AG04450 (cell line): Measurements from ENCODE around the gene TRIM73. TPM values are rescaled to one million over a fixed set of nuclear protein-coding genes. Genes with fewer than 3 reads are reported as not detected.
"Not testable (repeated sequence)": the region's sequence is repeated elsewhere in the genome, so short reads cannot be mapped to it uniquely, and the experiment has no call there.

Experiments used
- CTCF ChIA-PET: fragments of 300-600, 350-600 bp; formaldehyde crosslinking; extraction: SDS; loops from one replicate; lab custom pipeline; 2022; ENCODE audit warnings: antibody characterized with exemption, inconsistent platforms; lab: Charles Lee
- POLR2A ChIA-PET: fragments of 350-600 bp; formaldehyde crosslinking; extraction: SDS; loops from one replicate; lab custom pipeline; 2021; ENCODE audit warnings: antibody characterized with exemption, inconsistent platforms; lab: Yijun Ruan, JAX
- DNase-seq: peaks from one replicate; pipeline ENCODE4 v3.0.0-alpha.2; 2011; ENCODE audit warnings: low read depth, low spot score
- H3K27ac ChIP-seq: one replicate; pipeline ENCODE4 v1.5.1; 2012; ENCODE audit warnings: low read depth, low read length, control low read depth
- H3K27me3 ChIP-seq: one replicate; pipeline ENCODE4 v1.6.0; 2012; ENCODE audit warnings: low read length; ENCODE audit not compliant: control insufficient read depth, insufficient read depth
- H3K4me3 ChIP-seq: 2 replicates; pipeline ENCODE4 v1.5.1; 2011; ENCODE audit warnings: mild to moderate bottlenecking, low read depth, low read length, control low read depth
- H3K9me3 ChIP-seq: 2 replicates; pipeline ENCODE4 v1.5.1; 2012; ENCODE audit warnings: low read length; ENCODE audit not compliant: control insufficient read depth, insufficient read depth
- polyA plus RNA-seq: library from polyadenylated mRNA; depleted of rRNA; stranded (reverse); fragments of >200 nt; gene quantifications from 2 replicates; pipeline ENCODE4 v1.2.3, GENCODE V29; 2011

Gene TRIM73
- polyA plus RNA-seq, 1 experiment, result 0.15 TPM

- H3K27ac ChIP-seq, H3K9me3 ChIP-seq, POLR2A ChIA-PET, DNase-seq, H3K4me3 ChIP-seq, H3K27me3 ChIP-seq, CTCF ChIA-PET: not testable (repeated sequence)
Observed at GRCh38 chr7:75400575-75400974, 5.1 kb downstream of the TRIM73 start.

DNA sequence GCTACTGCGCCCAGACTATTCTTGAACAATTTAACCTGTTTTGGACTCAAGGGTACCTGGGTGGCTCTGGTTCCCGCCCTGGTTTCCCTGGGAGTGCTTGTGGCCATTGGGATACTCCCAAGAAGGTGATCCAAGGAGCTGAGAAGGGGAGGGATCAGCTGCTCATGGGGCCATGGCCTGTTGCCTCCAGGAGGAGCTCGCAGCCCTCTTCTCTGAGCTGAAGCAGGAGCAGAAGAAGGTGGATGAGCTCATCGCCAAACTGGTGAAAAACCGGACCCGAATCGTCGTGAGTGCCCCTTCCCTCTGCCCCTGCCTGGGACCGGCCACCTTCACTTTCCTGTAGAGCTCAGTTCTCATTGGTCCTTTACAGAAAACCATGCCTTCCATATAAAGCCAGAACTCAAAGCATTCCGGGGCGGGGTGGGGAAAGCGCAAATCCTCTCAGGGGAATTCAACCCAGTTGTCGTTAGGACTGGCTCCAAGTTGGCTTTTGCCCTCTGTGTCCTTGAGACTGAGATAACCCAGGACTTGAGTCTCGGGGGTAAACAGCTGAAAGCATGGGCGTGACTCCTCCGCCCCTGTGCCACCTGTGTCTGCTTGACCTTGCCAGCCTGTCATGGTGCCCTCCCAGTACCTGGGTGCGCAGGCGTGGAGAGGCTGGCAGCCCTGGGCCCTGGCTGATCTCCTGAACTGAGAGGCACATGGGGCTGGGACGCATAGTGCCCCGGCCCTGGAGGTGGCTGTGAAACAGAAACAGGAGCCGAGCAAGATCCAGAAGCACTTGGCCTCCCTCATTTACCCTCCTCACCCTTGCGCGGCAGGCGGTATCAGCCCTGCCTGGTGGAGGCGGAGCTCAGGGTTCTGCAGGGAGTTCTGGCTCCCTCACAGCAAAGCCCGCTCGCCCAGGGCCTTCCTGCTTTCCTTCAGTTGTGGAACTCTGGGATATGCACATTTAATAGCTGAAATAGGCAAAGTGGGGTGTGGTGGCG lies 8.3 kb downstream of the TRIM73 start:
- CTCF ChIA-PET, DNase-seq, H3K4me3 ChIP-seq, H3K27me3 ChIP-seq, H3K27ac ChIP-seq, H3K9me3 ChIP-seq, POLR2A ChIA-PET: not testable (repeated sequence)

DNA sequence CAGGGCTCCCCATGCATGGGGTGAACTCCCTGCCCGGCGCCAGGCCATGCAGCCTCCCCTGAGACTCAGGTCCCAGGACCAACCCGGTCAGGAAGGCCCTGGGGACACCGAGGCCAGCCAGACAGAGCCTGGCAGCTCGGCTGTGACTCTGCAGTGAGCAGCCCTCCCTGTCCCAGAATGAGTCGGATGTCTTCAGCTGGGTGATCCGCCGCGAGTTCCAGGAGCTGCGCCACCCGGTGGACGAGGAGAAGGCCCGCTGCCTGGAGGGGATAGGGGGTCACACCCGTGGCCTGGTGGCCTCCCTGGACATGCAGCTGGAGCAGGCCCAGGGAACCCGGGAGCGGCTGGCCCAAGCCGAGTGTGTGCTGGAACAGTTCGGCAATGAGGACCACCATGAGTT lies 9.2 kb downstream of the TRIM73 start:
- H3K9me3 ChIP-seq, POLR2A ChIA-PET, CTCF ChIA-PET, H3K4me3 ChIP-seq, DNase-seq, H3K27me3 ChIP-seq, H3K27ac ChIP-seq: not testable (repeated sequence)

DNA sequence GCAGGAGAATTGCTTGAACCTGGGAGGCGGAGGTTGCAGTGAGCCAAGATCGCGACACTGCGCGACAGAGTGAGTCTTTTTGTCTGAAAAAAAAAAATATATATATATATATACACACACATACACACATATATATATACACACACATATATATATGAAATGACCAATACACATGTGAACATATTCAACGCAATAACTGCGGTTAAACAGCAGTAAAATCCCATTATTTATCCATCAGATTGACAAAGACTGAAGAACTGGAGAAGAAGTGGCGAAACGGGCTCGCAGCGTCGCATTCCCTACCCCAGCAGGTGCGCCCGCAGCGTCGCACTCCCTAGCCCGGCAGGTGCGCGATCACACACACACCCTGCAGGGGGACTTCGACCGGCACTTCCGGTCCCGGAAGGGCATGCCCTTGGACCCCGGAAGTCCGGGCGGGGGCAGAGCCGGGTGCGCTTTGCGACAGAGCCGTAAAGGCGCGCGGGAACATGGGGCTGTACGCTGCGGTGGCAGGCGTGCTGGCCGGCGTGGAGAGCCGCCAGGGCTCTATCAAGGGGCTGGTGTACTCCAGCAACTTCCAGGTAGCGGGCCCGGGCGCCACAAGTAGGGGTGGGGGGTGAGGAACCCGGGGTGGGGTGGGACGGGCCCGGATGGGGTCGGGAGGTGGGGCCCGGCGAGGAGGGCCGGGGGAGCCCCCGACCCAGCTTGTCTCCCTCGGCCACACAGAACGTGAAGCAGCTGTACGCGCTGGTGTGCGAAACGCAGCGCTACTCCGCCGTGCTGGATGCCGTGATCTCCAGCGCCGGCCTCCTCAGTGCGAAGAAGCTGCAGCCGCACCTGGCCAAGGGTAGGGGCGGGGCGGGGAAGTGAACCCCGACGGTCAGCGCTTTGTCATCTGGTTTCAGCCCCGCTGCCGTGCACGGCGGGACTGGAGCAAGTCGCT lies 14.7 kb downstream of the TRIM73 start:
- CTCF ChIA-PET, POLR2A ChIA-PET: not testable (repeated sequence)
- H3K4me3 ChIP-seq, result peak overlapping the region; percentile 35; the same call in 1 of the 2 replicates

GRCh38 chr7:75410823-75411173 lies 15.4 kb downstream of the TRIM73 start:
- H3K27ac ChIP-seq, H3K27me3 ChIP-seq, DNase-seq, POLR2A ChIA-PET, H3K4me3 ChIP-seq, CTCF ChIA-PET, H3K9me3 ChIP-seq: not testable (repeated sequence)

More for the DNA sequence above, 14.7 kb downstream of the TRIM73 start:
- not testable (repeated sequence) for DNase-seq, H3K9me3 ChIP-seq, H3K27ac ChIP-seq, H3K27me3 ChIP-seq

DNA sequence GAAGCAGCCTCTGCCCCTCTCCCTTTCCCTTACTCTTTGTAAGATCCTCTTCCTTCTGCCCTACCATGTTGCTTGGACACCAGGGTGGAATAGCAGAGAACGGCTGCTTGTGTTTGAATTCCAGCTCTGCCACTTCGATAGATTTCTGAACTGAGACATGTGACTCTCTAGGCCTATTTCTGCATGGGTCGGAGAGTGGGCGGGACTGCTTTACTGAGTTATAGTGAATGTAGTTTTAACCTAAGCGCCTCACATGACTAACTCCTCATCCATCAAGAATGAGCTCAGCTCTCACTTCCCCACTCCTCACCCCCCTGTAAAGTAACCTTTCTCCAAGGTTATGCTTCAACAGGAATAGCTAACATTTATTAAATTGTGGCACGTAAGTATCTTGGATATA lies 18.8 kb downstream of the TRIM73 start:
- H3K4me3 ChIP-seq, H3K27ac ChIP-seq, CTCF ChIA-PET, H3K27me3 ChIP-seq, POLR2A ChIA-PET, DNase-seq, H3K9me3 ChIP-seq: not testable (repeated sequence)

GRCh38 chr7:75414708-75415427 lies 19.4 kb downstream of the TRIM73 start:
- H3K4me3 ChIP-seq, H3K27me3 ChIP-seq, H3K9me3 ChIP-seq, CTCF ChIA-PET, H3K27ac ChIP-seq, POLR2A ChIA-PET, DNase-seq: not testable (repeated sequence)

DNA sequence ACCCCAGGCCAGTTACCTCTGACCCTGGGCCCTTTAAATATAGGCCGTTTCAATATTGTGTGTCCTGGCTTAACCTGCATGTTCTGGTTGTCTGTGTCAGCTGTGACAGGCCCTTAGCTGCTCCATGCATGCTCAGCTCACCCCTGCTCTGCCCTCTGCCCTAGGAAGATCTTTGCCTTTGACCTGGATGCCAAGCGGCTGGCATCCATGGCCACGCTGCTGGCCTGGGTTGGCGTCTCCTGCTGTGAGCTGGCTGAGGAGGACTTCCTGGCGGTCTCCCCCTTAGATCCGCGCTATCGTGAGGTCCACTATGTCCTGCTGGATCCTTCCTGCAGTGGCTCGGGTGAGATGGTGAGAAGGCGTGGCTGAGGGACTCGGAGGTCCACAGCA lies 20.0 kb downstream of the TRIM73 start:
- H3K9me3 ChIP-seq, H3K27ac ChIP-seq, POLR2A ChIA-PET, CTCF ChIA-PET, H3K4me3 ChIP-seq, H3K27me3 ChIP-seq, DNase-seq: not testable (repeated sequence)

DNA sequence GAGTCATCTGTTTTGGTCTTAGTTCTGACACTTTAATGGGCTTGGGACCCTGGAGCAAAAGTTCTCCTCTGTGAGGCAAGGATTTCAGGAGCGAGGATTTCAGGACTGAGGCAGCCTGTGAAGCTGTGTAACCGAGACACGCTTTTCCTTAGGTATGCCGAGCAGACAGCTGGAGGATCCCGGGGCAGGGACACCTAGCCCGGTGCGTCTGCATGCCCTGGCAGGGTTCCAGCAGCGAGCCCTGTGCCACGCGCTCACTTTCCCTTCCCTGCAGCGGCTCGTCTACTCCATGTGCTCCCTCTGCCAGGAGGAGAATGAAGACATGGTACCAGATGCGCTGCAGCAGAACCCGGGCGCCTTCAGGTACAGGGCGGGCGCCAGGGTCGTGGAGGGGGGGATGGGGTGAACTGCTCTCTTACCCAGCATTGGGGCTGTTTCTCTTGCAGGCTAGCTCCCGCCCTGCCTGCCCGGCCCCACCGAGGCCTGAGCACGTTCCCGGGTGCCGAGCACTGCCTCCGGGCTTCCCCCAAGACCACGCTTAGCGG lies 20.5 kb downstream of the TRIM73 start:
- POLR2A ChIA-PET, result not testable (repeated sequence)

DNA sequence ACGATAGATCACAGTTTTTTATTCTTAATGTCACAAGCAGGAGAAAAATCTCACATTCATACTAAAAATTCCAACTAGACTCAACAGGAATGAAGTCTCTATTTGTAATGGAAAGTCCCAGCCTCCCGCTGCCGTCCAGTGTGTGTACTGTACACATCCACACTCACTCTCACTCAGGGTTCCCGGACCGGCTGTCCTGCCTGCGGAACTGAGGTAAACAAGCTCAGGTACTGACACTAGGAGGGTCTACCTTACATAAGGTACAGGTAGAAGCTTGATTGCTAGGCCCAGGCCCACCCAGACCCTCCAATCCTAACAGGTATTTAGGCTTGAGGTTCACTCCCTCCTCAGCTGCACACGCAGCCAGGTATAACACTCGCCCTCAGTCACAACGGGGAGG lies 21.4 kb downstream of the TRIM73 start:
- POLR2A ChIA-PET, H3K9me3 ChIP-seq, DNase-seq, H3K27me3 ChIP-seq, CTCF ChIA-PET, H3K4me3 ChIP-seq, H3K27ac ChIP-seq: not testable (repeated sequence)

More for the DNA sequence above, 20.5 kb downstream of the TRIM73 start:
- H3K27me3 ChIP-seq, H3K27ac ChIP-seq, H3K9me3 ChIP-seq, CTCF ChIA-PET, DNase-seq, H3K4me3 ChIP-seq: not testable (repeated sequence)

- H3K27me3 ChIP-seq, H3K4me3 ChIP-seq, DNase-seq, POLR2A ChIA-PET, CTCF ChIA-PET, H3K27ac ChIP-seq, H3K9me3 ChIP-seq: not testable (repeated sequence)
Observed at GRCh38 chr7:75418292-75418858, 22.9 kb downstream of the TRIM73 start.
